Karpas-422 (cell line): ENCODE measurements around the gene KRTAP29-1. TPM values are rescaled to one million over a fixed set of nuclear protein-coding genes. Genes with fewer than 3 reads are reported as not detected.

ENCODE experiments used
- DNase-seq: peaks from one replicate; pipeline ENCODE4 v3.0.0-alpha.2; 2015
- H2AFZ ChIP-seq: fragments of 200-600 bp; sonication (generic); 2 replicates; pipeline ENCODE4 v1.6.1; 2014; ENCODE audit warnings: antibody characterized with exemption, low read length, mixed read lengths
- H3K27ac ChIP-seq: fragments of 200-600 bp; sonication (generic); 2 replicates; pipeline ENCODE4 v1.5.1; 2014; ENCODE audit warnings: mild to moderate bottlenecking, low read length, moderate library complexity
- H3K27me3 ChIP-seq: fragments of 200-600 bp; sonication (generic); 2 replicates; pipeline ENCODE4 v1.6.1; 2014; ENCODE audit warnings: low read length, mixed read lengths
- H3K36me3 ChIP-seq: fragments of 200-600 bp; sonication (generic); 2 replicates; pipeline ENCODE4 v1.6.1; 2014; ENCODE audit warnings: low read length, mixed read lengths; ENCODE audit not compliant: insufficient read depth
- H3K4me1 ChIP-seq: fragments of 200-600 bp; sonication (generic); 2 replicates; pipeline ENCODE4 v1.6.1; 2014; ENCODE audit warnings: mild to moderate bottlenecking, low read length, mixed read lengths
- H3K4me2 ChIP-seq: fragments of 200-600 bp; sonication (generic); 2 replicates; pipeline ENCODE4 v1.6.1; 2014; ENCODE audit warnings: low read length, low read depth, mild to moderate bottlenecking; ENCODE audit not compliant: poor library complexity, severe bottlenecking
- H3K4me3 ChIP-seq: fragments of 200-600 bp; sonication (generic); 2 replicates; pipeline ENCODE4 v1.5.1; 2014; ENCODE audit warnings: mild to moderate bottlenecking, antibody characterized with exemption, low read length, mixed read lengths
- H3K79me2 ChIP-seq: fragments of 200-600 bp; sonication (generic); 2 replicates; pipeline ENCODE4 v1.6.1; 2014; ENCODE audit warnings: mild to moderate bottlenecking, low read length, mixed read lengths
- H3K9ac ChIP-seq: fragments of 200-600 bp; sonication (generic); 2 replicates; pipeline ENCODE4 v1.6.0; 2014; ENCODE audit warnings: low read length
- H3K9me2 ChIP-seq: fragments of 200-600 bp; sonication (generic), shearing (Covaris generic); replicated peaks from 2 replicates; pipeline ENCODE4 v1.6.0; 2014; ENCODE audit warnings: mild to moderate bottlenecking, low read length, moderate library complexity; ENCODE audit not compliant: insufficient read depth
- H3K9me3 ChIP-seq: fragments of 300-700, 200-600 bp; sonication (generic); 2 replicates; pipeline ENCODE4 v1.6.1; 2014; ENCODE audit warnings: low read length, mixed read lengths
- H4K20me1 ChIP-seq: fragments of 200-600 bp; sonication (generic); 2 replicates; pipeline ENCODE4 v1.6.1; 2014; ENCODE audit warnings: mild to moderate bottlenecking, antibody characterized with exemption, low read length, low read depth; ENCODE audit not compliant: insufficient read depth
- total RNA-seq: library from RNA; depleted of rRNA; stranded (reverse); fragments of >200 nt; shearing (Covaris generic); gene quantifications from 2 replicates; pipeline ENCODE4 v1.2.3, GENCODE V29; 2014; ENCODE audit warnings: low replicate concordance

Gene KRTAP29-1
- total RNA-seq, 1 experiment from 2014 or later: not detected

- Histone ChIP-seq H3K27ac (no peak overlapping the region), H3K9ac (no peak overlapping the region), H3K4me3 (no peak overlapping the region), H3K9me2 (no peaks in the 10 kb centered on the region), H3K79me2 (no peaks in the 10 kb centered on the region), H3K36me3 (no peaks in the 10 kb centered on the region), H3K4me2 (no peak overlapping the region), H2AFZ (no peak overlapping the region), H3K9me3 (peaks cover 4% of the 10 kb centered on the region; the same call in 1 of the 2 replicates), H3K27me3 (no peaks in the 10 kb centered on the region), H4K20me1 (no peaks in the 10 kb centered on the region), H3K4me1 (no peaks in the 10 kb centered on the region)
- no peak for DNase-seq
Measured at GRCh38 chr17:41340934-41341861, 38.5 kb upstream of the KRTAP29-1 start.

- H3K4me3 ChIP-seq: no peak overlapping the region
- no peak overlapping the region for H3K27ac ChIP-seq
- no peaks in the 10 kb centered on the region for H3K79me2 ChIP-seq
- no peak overlapping the region for H2AFZ ChIP-seq
- no peaks in the 10 kb centered on the region for H3K36me3 ChIP-seq
- no peaks in the 10 kb centered on the region for H4K20me1 ChIP-seq
- H3K4me1 ChIP-seq: no peaks in the 10 kb centered on the region
- H3K4me2 ChIP-seq: no peak overlapping the region
- H3K9me2 ChIP-seq: no peaks in the 10 kb centered on the region
- peaks cover 4% of the 10 kb centered on the region; the same call in 1 of the 2 replicates for H3K9me3 ChIP-seq
- no peak overlapping the region for H3K9ac ChIP-seq
- no peaks in the 10 kb centered on the region for H3K27me3 ChIP-seq
- DNase-seq: no peak
Measured at GRCh38 chr17:41340494-41340893, 37.8 kb upstream of the KRTAP29-1 start.

DNA sequence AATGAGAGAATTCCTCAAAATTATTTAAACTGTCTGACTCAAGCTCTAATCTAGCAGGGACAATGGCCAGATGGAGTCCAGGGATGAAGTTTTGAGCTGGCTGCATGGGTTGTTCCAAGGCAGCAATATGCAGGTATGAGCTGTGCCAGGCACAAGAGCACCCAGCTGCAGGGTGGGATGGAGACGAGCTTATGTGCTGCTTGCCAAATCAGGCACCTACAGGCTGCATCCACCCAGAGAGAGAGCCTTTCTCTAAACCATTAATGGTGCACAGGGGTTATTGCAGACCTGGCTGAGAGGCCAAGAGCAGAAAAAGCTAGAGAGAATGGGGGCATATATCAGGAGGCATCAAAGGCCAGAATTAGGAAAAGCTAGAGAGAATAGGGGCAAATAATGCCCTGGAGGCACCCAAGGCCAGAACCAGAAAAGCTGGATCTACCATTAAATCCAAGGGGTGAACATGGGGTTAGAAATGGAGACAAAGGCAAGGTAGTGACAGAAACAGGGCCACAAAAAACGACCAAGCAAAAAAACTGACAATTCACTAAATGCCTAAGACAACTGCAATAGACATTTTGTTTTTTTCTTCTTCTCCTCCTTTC, 37.0 kb upstream of the KRTAP29-1 start:
- no peak overlapping the region for H2AFZ ChIP-seq
- H3K27ac ChIP-seq: no peak overlapping the region
- no peak overlapping the region for H3K4me3 ChIP-seq
- no peaks in the 10 kb centered on the region for H3K36me3 ChIP-seq
- peaks cover under 1% of the 10 kb centered on the region for H3K4me1 ChIP-seq
- H3K9me2 ChIP-seq: no peaks in the 10 kb centered on the region
- H3K9ac ChIP-seq: no peak overlapping the region
- no peaks in the 10 kb centered on the region for H3K27me3 ChIP-seq
- no peaks in the 10 kb centered on the region for H4K20me1 ChIP-seq
- H3K79me2 ChIP-seq: no peaks in the 10 kb centered on the region
- no peak overlapping the region for H3K4me2 ChIP-seq
- H3K9me3 ChIP-seq: peaks cover 4% of the 10 kb centered on the region; the same call in 1 of the 2 replicates
- DNase-seq: no peak

DNA sequence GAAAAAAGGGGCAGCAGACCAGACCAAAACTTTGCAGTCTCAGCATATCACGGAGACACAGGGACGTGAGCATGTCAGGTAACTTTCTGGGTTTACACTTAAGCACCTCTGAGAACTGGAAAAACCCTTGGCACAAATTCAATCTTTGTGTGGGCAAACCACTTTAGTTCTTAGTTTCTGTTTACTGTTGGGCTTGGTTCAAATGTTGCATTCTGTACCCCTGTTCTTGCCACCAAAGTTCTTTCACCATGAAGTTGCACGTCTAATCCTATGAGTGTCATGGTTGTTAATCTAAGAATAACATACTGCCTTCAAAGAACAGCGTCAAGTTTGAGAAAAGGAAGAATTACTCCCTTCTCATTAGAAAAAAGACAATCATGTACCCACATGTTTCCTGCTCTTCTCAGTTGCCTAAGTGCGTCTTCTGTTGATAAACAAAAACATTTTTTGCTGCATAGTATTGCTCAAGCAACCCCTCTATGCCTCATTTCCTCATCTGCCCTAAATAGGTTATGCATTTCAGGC, 36.4 kb upstream of the KRTAP29-1 start:
- Histone ChIP-seq H3K4me1 (peaks cover 7% of the 10 kb centered on the region), H3K9ac (no peak overlapping the region), H3K79me2 (no peaks in the 10 kb centered on the region), H3K27me3 (no peaks in the 10 kb centered on the region), H3K4me3 (no peak overlapping the region), H3K9me2 (no peaks in the 10 kb centered on the region), H3K36me3 (no peaks in the 10 kb centered on the region), H2AFZ (no peak overlapping the region), H3K4me2 (no peak overlapping the region), H3K27ac (no peak overlapping the region), H4K20me1 (no peaks in the 10 kb centered on the region), H3K9me3 (peaks cover 4% of the 10 kb centered on the region; the same call in 1 of the 2 replicates)
- DNase-seq: no peak

DNA sequence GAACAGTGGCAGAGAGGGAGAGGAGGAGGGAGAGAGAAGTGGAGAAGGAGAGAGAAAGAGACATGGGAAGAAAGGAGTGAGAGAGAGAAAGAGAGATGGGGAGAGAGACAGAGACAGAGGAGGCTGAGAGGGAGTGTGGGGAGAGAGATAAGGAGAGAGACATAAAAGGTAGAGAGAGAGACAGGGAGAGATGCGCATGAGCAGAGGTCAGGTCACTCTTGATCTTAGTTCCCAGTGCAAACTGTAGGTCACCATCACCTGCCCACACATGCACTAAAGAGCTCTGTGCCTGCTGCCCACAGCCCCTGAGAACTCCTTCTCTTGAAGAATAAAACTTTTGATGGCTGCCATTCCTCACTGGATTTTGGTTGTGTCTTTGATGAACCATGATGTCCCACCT, 33.1 kb upstream of the KRTAP29-1 start:
- H3K4me2 ChIP-seq: no peak overlapping the region
- no peaks in the 10 kb centered on the region for H3K79me2 ChIP-seq
- no peak overlapping the region for H3K4me3 ChIP-seq
- H4K20me1 ChIP-seq: no peaks in the 10 kb centered on the region
- H3K4me1 ChIP-seq: peaks cover 7% of the 10 kb centered on the region
- H2AFZ ChIP-seq: no peak overlapping the region
- H3K9me2 ChIP-seq: no peaks in the 10 kb centered on the region
- DNase-seq: no peak
- no peaks in the 10 kb centered on the region for H3K36me3 ChIP-seq
- H3K27me3 ChIP-seq: no peaks in the 10 kb centered on the region
- no peak overlapping the region for H3K27ac ChIP-seq
- H3K9me3 ChIP-seq: no peaks in the 10 kb centered on the region
- H3K9ac ChIP-seq: no peak overlapping the region

- H3K79me2 ChIP-seq: no peaks in the 10 kb centered on the region
- H4K20me1 ChIP-seq: no peaks in the 10 kb centered on the region
- H3K27me3 ChIP-seq: no peaks in the 10 kb centered on the region
- H2AFZ ChIP-seq: no peak overlapping the region
- no peak overlapping the region for H3K9ac ChIP-seq
- H3K9me3 ChIP-seq: no peaks in the 10 kb centered on the region
- H3K4me3 ChIP-seq: no peak overlapping the region
- H3K9me2 ChIP-seq: no peaks in the 10 kb centered on the region
- peaks cover 7% of the 10 kb centered on the region for H3K4me1 ChIP-seq
- H3K27ac ChIP-seq: no peak overlapping the region
- peak; percentile 57 for DNase-seq
- no peak overlapping the region for H3K4me2 ChIP-seq
- H3K36me3 ChIP-seq: no peaks in the 10 kb centered on the region
Measured at GRCh38 chr17:41334385-41335305, 32.0 kb upstream of the KRTAP29-1 start.

DNA sequence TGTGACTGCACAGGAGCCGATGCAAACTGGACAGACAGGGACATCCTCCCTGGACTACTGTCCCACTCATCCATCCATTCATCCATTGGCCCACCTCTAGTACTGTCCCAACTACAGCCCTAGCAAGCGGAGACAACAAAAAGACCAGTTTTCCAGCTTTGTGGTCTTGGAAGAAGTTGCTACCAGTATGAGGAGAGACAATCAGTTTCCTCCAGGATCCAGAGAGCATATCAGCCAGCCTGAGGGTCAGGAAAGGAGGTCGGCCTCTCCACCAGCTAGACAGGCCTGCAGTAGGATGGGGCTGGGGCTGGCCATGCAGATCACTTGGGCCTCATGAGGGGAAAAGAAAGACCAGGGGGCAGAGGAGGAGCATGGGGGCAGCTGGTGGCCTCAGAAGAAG, 31.2 kb upstream of the KRTAP29-1 start:
- DNase-seq: no peak
- peaks cover 7% of the 10 kb centered on the region for H3K4me1 ChIP-seq
- no peaks in the 10 kb centered on the region for H3K79me2 ChIP-seq
- no peaks in the 10 kb centered on the region for H4K20me1 ChIP-seq
- no peaks in the 10 kb centered on the region for H3K9me3 ChIP-seq
- H2AFZ ChIP-seq: no peak overlapping the region
- H3K9ac ChIP-seq: no peak overlapping the region
- no peak overlapping the region for H3K4me2 ChIP-seq
- H3K36me3 ChIP-seq: no peaks in the 10 kb centered on the region
- no peaks in the 10 kb centered on the region for H3K27me3 ChIP-seq
- H3K4me3 ChIP-seq: no peak overlapping the region
- no peak overlapping the region for H3K27ac ChIP-seq
- no peaks in the 10 kb centered on the region for H3K9me2 ChIP-seq
